Naive thymus-derived CD4-positive, alpha-beta T cell (primary cell): ENCODE results near the gene IMMT. TPM values are rescaled to one million over a fixed set of nuclear protein-coding genes. Genes with fewer than 3 reads are reported as not detected.
A peak's percentile ranks its signal among the peaks of the same experiment; 100 is the strongest.

Source experiments
- ATAC-seq: fragments of 150-1000 bp; cut with Tn5 transposase; 2 replicates; pipeline ENCODE4 v1.10.0; 2021; ENCODE audit warnings: mild to moderate bottlenecking, moderate library complexity
- CTCF ChIA-PET: fragments of 350-600 bp; sonication (Branson Sonifier 250); formaldehyde crosslinking; loops from one replicate; lab custom pipeline; 2021; ENCODE audit warnings: antibody characterized with exemption; lab: Charles Lee
- POLR2A ChIA-PET: fragments of 350-600 bp; sonication (Branson Sonifier 250); formaldehyde crosslinking; loops from one replicate; lab custom pipeline; 2021; ENCODE audit warnings: antibody characterized with exemption, inconsistent platforms; lab: Charles Lee
- DNase-seq, 9 donors: peaks; one replicate each; pipeline versions ENCODE4 v3.0.0 to v3.0.0-alpha.2; 2020 to 2022; ENCODE audit warnings: mixed read lengths in 1 of 9
- H3K27ac ChIP-seq: one replicate; pipeline ENCODE4 v1.7.0; 2013; ENCODE audit warnings: mild to moderate bottlenecking, low read depth, low read length, moderate library complexity
- H3K27me3 ChIP-seq, 2 donors: one replicate each; pipeline ENCODE4 v1.7.0; 2013; ENCODE audit warnings: low read length in 2 of 2, mild to moderate bottlenecking in 2 of 2, moderate library complexity in 2 of 2; ENCODE audit not compliant: control insufficient read depth in 2 of 2, insufficient read depth in 2 of 2
- H3K36me3 ChIP-seq, 3 experiments: 1 replicate in 2 of 3; 2 replicates in 1 of 3; pipeline ENCODE4 v1.7.0; 2013; ENCODE audit warnings: low read length in 3 of 3, mild to moderate bottlenecking in 3 of 3, moderate library complexity in 1 of 3; ENCODE audit not compliant: insufficient read depth in 3 of 3, control insufficient read depth in 2 of 3
- H3K4me1 ChIP-seq, 2 donors: one replicate each; pipeline ENCODE4 v1.7.0; 2013; ENCODE audit warnings: low read length in 2 of 2, mild to moderate bottlenecking in 2 of 2, moderate library complexity in 1 of 2; ENCODE audit not compliant: control insufficient read depth in 2 of 2, insufficient read depth in 2 of 2
- H3K4me3 ChIP-seq: 2 replicates; pipeline ENCODE4 v1.7.0; 2013; ENCODE audit warnings: mild to moderate bottlenecking, low read length
- H3K9me3 ChIP-seq, 3 experiments: 1 replicate in 2 of 3; 2 replicates in 1 of 3; pipeline ENCODE4 v1.7.0; 2013; ENCODE audit warnings: low read length in 3 of 3; ENCODE audit not compliant: control insufficient read depth in 2 of 3
- H3K27ac Mint-ChIP-seq, 9 donors: one replicate each; pipeline ENCODE4 v1.8.0; 2020 to 2022; ENCODE audit warnings: mixed read lengths in 9 of 9, mild to moderate bottlenecking in 8 of 9, moderate library complexity in 5 of 9, inconsistent platforms in 2 of 9
- H3K27me3 Mint-ChIP-seq, 5 donors: one replicate each; pipeline ENCODE4 v1.8.0; 2021 to 2022; ENCODE audit warnings: mixed read lengths in 5 of 5, mild to moderate bottlenecking in 1 of 5
- H3K36me3 Mint-ChIP-seq, 5 donors: one replicate each; pipeline ENCODE4 v1.8.0; 2020 to 2022; ENCODE audit warnings: mixed read lengths in 5 of 5, mild to moderate bottlenecking in 3 of 5, inconsistent platforms in 1 of 5
- H3K4me1 Mint-ChIP-seq, 7 donors: one replicate each; pipeline ENCODE4 v1.8.0; 2020 to 2022; ENCODE audit warnings: mixed read lengths in 7 of 7, mild to moderate bottlenecking in 3 of 7, inconsistent platforms in 1 of 7
- H3K4me3 Mint-ChIP-seq, 10 donors: one replicate each; pipeline ENCODE4 v1.8.0; 2020 to 2022; ENCODE audit warnings: mild to moderate bottlenecking in 10 of 10, mixed read lengths in 10 of 10, moderate library complexity in 6 of 10, inconsistent platforms in 2 of 10
- H3K9me3 Mint-ChIP-seq, 11 donors: one replicate each; pipeline ENCODE4 v1.8.0; 2020 to 2022; ENCODE audit warnings: mixed read lengths in 11 of 11, mild to moderate bottlenecking in 4 of 11, inconsistent platforms in 1 of 11, moderate library complexity in 1 of 11
- intact Hi-C, 2 donors: fragments of 100-400 bp; cut with micrococcal nuclease; formaldehyde crosslinking; loops; one replicate each; pipeline ENCODE4 v1.15.1; 2023
- polyA plus RNA-seq, 2 donors: library from polyadenylated mRNA; unstranded; fragments of 300-500 nt; fragmentation: Illumina TruSeq; gene quantifications; one replicate each; pipeline ENCODE4 v1.2.3, GENCODE V29; 2021
- total RNA-seq, 6 experiments: library from RNA in 5 of 6; stranded (reverse) in 5 of 6; gene quantifications; 1 replicate in 5 of 6; 2 replicates in 1 of 6; pipeline ENCODE4 v1.2.3 and lab custom pipeline; 2021 to 2026

IMMT gene
- total and polyA plus RNA-seq, 7 experiments from 2014 or later = 59.2 to 164 (median 77.0) TPM

DNA sequence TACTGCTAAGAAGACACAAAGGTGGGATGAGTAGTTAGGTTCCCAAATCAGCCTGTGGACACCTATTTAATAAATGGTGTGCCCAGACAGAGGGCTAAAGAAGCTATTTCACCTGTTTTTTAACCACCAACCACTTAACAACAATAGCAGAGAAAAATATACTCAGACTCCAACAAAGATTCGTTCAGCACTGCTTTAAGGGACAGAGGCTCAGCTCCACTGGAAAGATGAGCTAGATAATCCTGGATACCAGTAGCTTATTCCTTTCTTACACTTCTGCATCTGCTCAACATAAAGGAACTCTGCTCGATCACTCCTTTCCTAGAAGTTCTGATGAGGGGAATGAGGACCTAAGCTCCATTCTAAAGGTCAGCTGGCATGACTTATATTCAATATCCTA lies 44.8 kb downstream of the IMMT start:
- Histone ChIP-seq H3K27me3 (no peaks in the 10 kb centered on the region), H3K4me1 (no peaks in the 10 kb centered on the region), H3K9me3 (no peaks in the 10 kb centered on the region), H3K27ac (no peak overlapping the region), H3K36me3 (peaks cover 23 to 79% (median 32%) of the 10 kb centered on the region in 3 experiments), H3K4me3 (no peak overlapping the region)
- DNase-seq = no peak
- intact Hi-C loops = no loop called here
- H3K9me3 Mint-ChIP-seq = no peaks in the 10 kb centered on the region
- H3K4me1 Mint-ChIP-seq = peaks cover 0 to 8% (median 0%) of the 10 kb centered on the region in 7 donors
- peak overlapping the region in 5 of 9 donors; percentile 25 to 84 (median 48) for H3K27ac Mint-ChIP-seq
- H3K27me3 Mint-ChIP-seq = no peaks in the 10 kb centered on the region
- ChIA-PET CTCF (interaction anchor here (1.0 kb wide), 1 partner anchor 324 kb away, joined by 3 read pairs; no protein-coding TSS in a partner anchor), POLR2A (interaction anchor here (1.1 kb wide), 1 partner anchor 44 kb away, joined by 3 read pairs; the partner anchor contains the start of genes POLR1A and PTCD3)
- H3K4me3 Mint-ChIP-seq = no peak overlapping the region
- peaks cover 7 to 48% (median 30%) of the 10 kb centered on the region in 5 donors for H3K36me3 Mint-ChIP-seq
- ATAC-seq = no peak

DNA sequence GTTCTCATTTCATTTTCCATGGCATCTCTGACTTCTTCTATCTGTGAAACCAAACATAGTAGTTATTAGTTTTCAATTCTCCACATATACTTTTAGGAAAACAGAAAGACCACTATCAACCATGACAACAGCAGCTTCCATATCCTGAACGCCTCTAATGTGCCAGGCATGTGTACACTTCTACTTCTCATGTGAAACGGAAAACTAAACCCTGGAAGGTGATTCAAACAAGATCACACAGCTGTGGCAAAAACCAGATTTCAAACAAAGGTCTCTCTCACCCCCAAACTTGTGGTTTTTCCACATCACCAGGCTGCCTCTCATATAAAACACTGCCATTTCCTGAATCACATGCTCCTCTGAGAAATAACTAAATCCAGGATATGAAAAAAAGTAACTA lies 47.5 kb downstream of the IMMT start:
- Histone ChIP-seq H3K4me3 (no peak overlapping the region), H3K27ac (no peak overlapping the region), H3K27me3 (no peaks in the 10 kb centered on the region), H3K4me1 (no peaks in the 10 kb centered on the region), H3K9me3 (no peaks in the 10 kb centered on the region), H3K36me3 (peaks cover 16 to 86% (median 36%) of the 10 kb centered on the region in 3 experiments)
- DNase-seq (no peak), ATAC-seq (no peak)
- peaks cover 7 to 49% (median 37%) of the 10 kb centered on the region in 5 donors for H3K36me3 Mint-ChIP-seq
- intact Hi-C loops = no loop called here
- no peaks in the 10 kb centered on the region for H3K27me3 Mint-ChIP-seq
- POLR2A ChIA-PET = interaction anchor here (0.6 kb wide), 1 partner anchor 39 kb away, joined by 3 read pairs; no protein-coding TSS in a partner anchor
- no peak overlapping the region for H3K4me3 Mint-ChIP-seq
- CTCF ChIA-PET = interaction anchor here (0.6 kb wide), 1 partner anchor 29 kb away, joined by 5 read pairs; no protein-coding TSS in a partner anchor
- H3K27ac Mint-ChIP-seq = peak overlapping the region in 5 of 9 donors; percentile 8 to 48 (median 15)
- no peaks in the 10 kb centered on the region for H3K9me3 Mint-ChIP-seq
- H3K4me1 Mint-ChIP-seq = peaks cover 0 to 8% (median 0%) of the 10 kb centered on the region in 7 donors

DNA sequence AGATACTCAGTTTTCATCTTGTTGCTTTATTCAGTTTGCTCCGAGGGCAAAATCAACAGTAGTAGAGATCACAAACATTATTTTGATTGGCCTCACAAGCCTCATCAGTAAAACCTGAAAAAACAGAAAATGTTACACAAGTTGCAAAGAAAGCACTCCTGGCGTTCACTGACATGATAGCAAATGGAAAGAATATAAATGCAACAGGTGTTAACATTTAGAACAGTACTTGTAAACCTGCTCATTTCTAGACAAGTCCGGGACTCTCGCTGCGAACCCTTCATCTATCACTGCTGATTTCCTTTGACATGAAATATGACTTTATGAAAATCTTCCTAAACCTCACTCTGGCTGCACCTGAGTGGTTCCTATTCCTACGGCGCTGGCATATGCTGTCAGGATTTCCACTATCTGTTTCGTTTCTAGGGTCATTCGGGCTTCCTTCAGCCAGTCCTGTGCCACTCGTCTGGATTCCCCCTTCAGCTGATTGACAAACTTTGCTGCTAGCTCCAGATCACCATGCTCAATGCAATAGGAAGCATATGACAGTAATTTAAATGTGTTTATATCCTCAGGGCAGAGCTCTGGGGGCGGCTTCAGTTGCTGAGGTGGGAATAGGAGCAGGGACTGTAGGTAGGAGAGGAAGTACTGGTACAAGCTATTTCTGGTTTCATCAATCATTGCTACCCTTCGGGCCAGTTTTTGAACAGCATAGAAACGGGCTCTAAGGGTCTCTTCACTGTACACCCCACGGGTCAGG lies 51.2 kb downstream of the IMMT start:
- intact Hi-C loops = no loop called here
- DNase-seq (no peak), ATAC-seq (no peak)
- Histone ChIP-seq H3K36me3 (peaks cover 16 to 89% (median 22%) of the 10 kb centered on the region in 3 experiments), H3K27me3 (no peaks in the 10 kb centered on the region), H3K4me1 (no peaks in the 10 kb centered on the region), H3K4me3 (no peak overlapping the region), H3K27ac (no peak overlapping the region), H3K9me3 (no peaks in the 10 kb centered on the region)
- POLR2A ChIA-PET = no interaction called here
- CTCF ChIA-PET = no interaction called here
- Mint-ChIP-seq H3K9me3 (no peaks in the 10 kb centered on the region), H3K27ac (peak overlapping the region in 4 of 9 donors; percentile 20 to 51 (median 36)), H3K4me1 (peaks cover 0 to 10% (median 2%) of the 10 kb centered on the region in 7 donors), H3K27me3 (no peaks in the 10 kb centered on the region), H3K4me3 (no peak overlapping the region), H3K36me3 (peaks cover 4 to 42% (median 27%) of the 10 kb centered on the region in 5 donors)

DNA sequence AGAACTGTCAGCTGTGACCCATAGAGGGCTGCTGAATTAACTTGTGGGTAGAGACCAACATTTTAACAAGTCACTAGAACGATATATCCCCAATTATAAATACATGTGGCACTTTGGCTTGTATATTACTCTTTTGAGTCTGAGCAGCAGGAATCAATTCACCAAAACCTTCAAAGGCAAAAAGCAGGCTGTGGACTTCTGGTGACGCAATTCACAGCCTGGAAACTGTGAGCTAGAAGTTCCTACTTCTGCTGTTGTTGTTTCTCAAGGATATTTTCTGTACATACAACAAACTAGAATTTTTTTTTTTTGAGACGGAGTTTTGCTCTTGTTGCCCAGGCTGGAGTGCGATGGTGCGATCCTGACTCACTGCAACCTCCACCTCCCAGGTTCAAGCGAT lies 52.0 kb downstream of the IMMT start:
- ChIA-PET CTCF (no interaction called here), POLR2A (no interaction called here)
- H3K4me3 ChIP-seq = no peak overlapping the region
- intact Hi-C loops = no loop called here
- no peak for ATAC-seq
- no peaks in the 10 kb centered on the region for H3K9me3 Mint-ChIP-seq
- peaks cover 0 to 11% (median 4%) of the 10 kb centered on the region in 7 donors for H3K4me1 Mint-ChIP-seq
- H3K27me3 Mint-ChIP-seq = no peaks in the 10 kb centered on the region
- peak overlapping the region in 2 of 9 donors; percentile 15 to 76 for H3K27ac Mint-ChIP-seq
- H3K36me3 ChIP-seq = peaks cover 12 to 89% (median 22%) of the 10 kb centered on the region in 3 experiments
- H3K4me3 Mint-ChIP-seq = no peak overlapping the region
- no peaks in the 10 kb centered on the region for H3K9me3 ChIP-seq
- H3K4me1 ChIP-seq = no peaks in the 10 kb centered on the region
- peaks cover 0 to 45% (median 25%) of the 10 kb centered on the region in 5 donors for H3K36me3 Mint-ChIP-seq
- H3K27ac ChIP-seq = no peak overlapping the region
- DNase-seq = no peak
- no peaks in the 10 kb centered on the region for H3K27me3 ChIP-seq

DNA sequence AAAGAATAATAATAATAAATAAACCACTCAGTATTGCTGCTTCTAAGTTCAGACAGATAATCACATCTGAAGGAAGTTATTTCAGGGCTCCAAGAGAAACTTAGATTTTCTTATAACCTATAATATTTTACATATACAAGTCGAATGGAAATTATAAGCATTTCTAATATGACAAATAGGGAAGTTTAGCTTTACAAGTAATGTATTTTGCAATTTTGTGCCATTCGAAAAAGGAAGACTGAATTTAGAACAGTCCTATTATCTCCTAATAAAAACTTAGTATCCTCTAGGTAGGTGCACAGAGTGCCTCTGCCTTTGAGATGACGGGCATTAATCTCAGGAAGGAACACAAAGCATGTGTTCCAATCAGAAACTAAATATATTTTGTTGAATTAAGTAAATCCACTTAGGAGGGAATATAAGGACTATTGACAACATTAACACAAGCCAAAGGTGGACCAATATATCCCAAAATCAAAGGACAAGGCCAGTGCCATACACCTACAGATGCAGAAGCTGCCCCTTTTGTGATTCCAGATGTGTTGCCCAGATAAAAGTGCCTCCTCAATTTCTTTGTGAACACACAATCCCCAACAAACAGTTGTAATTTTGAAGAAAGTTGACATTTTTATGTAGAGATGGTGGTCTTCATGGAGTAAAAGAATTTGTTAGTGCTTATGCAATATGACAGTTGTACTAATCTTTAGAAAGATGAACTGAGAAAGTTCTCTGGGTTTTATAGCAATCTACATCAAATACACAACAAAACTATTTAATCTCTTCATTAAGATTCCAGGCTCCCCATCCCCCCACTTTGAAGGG lies 52.6 kb downstream of the IMMT start:
- no peak for ATAC-seq
- H3K4me3 ChIP-seq = no peak overlapping the region
- H3K36me3 ChIP-seq = peaks cover 7 to 89% (median 21%) of the 10 kb centered on the region in 3 experiments
- no peaks in the 10 kb centered on the region for H3K9me3 Mint-ChIP-seq
- H3K9me3 ChIP-seq = no peaks in the 10 kb centered on the region
- no peaks in the 10 kb centered on the region for H3K27me3 ChIP-seq
- peak overlapping the region in 2 of 9 donors; percentile 15 to 76 for H3K27ac Mint-ChIP-seq
- no peak overlapping the region for H3K4me3 Mint-ChIP-seq
- H3K27ac ChIP-seq = no peak overlapping the region
- peaks cover 0 to 48% (median 27%) of the 10 kb centered on the region in 5 donors for H3K36me3 Mint-ChIP-seq
- POLR2A ChIA-PET = no interaction called here
- intact Hi-C loops = no loop called here
- no peaks in the 10 kb centered on the region for H3K4me1 ChIP-seq
- no peak for DNase-seq
- CTCF ChIA-PET = no interaction called here
- H3K27me3 Mint-ChIP-seq = no peaks in the 10 kb centered on the region
- peaks cover 0 to 11% (median 4%) of the 10 kb centered on the region in 7 donors for H3K4me1 Mint-ChIP-seq

DNA sequence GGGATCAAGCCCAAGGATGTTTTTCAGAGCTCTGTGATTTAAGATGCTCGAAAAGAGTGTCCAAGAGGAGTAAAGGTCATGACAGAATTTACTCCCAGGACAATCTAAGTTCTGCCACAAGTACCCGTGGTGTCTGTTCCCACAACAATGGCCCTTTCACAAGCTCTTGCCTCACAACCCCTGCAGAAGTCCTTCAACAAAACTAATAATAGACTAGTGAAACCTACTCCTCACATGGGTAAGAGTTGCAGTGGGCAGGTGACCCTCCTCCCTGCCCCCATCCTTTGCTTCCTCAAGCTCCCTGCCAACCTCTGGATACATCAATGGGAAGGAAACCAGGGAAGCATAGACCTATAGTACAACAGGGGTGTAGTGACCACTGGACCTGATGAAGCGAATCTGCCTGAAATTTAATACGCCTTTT lies 54.3 kb downstream of the IMMT start:
- Mint-ChIP-seq H3K9me3 (no peaks in the 10 kb centered on the region), H3K4me3 (no peak overlapping the region), H3K27me3 (no peaks in the 10 kb centered on the region), H3K4me1 (peaks cover 0 to 11% (median 4%) of the 10 kb centered on the region in 7 donors), H3K27ac (peak overlapping the region in 8 of 9 donors; percentile 14 to 73 (median 40)), H3K36me3 (peaks cover 4 to 58% (median 32%) of the 10 kb centered on the region in 5 donors)
- ChIA-PET POLR2A (no interaction called here), CTCF (no interaction called here)
- Histone ChIP-seq H3K9me3 (no peaks in the 10 kb centered on the region), H3K36me3 (peaks cover 13 to 92% (median 30%) of the 10 kb centered on the region in 3 experiments), H3K27me3 (no peaks in the 10 kb centered on the region), H3K4me3 (no peak overlapping the region), H3K4me1 (no peaks in the 10 kb centered on the region), H3K27ac (no peak overlapping the region)
- intact Hi-C loops = no loop called here
- ATAC-seq (no peak), DNase-seq (no peak)
